Ramos (cell line): Measurements from ENCODE around the gene CAST.

Source experiments
- in situ Hi-C: fragments of 300-500 bp; cut with MboI; formaldehyde crosslinking; loops from one replicate; pipeline ENCODE4 v1.14.3; 2022; ENCODE audit warnings: low sequenced_read_pairs; ENCODE audit not compliant: unreplicated experiment

Gene CAST

DNA sequence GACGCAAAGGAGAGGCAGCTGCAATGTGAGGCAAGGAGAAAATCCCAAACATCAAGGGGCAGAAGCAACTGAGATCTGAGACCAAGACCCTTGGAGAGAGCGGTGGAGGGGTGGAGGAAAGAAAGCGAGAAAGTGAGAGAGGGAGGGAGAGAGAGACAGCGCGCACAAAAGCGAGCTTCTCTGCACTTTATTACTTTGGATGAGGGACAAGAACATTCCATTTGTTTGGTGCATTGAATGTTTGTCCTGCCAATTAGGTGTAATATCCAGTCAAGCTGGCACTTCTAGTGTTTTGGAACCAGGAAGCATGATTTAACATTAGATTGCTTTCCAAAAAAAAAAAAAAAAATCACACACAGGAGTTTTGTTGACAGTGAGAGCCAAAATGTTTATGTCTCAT lies 1.4 kb downstream of the CAST start:
- in situ Hi-C loops: no loop called here

- in situ Hi-C loops: no loop called here
These were observed 2.5 kb downstream of the CAST start for GRCh38 chr5:96664669-96665068.

DNA sequence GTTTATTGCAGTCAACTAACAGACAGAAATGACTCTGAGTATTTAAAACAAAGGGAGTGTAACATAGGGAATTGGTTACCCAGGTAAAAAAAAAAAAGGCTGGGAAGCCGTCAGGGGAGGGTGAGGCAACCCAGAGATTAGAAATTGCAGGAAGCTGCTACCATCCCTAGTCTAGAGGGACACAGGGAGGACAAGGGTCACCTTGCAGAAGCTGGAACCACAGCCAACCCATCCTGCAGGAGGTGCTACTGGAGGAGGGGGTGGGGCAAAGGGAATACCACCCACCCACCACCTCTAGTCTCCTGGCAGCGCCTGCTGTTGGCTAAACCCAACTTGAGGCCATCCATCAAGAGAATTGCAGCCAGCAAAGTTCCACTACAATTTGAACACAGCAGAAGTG lies 6.5 kb downstream of the CAST start:
- in situ Hi-C loops: no loop called here

GRCh38 chr5:96669909-96670308 lies 7.7 kb downstream of the CAST start:
- in situ Hi-C loops: no loop called here

GRCh38 chr5:96671441-96671840 lies 9.3 kb downstream of the CAST start:
- in situ Hi-C loops: no loop called here

DNA sequence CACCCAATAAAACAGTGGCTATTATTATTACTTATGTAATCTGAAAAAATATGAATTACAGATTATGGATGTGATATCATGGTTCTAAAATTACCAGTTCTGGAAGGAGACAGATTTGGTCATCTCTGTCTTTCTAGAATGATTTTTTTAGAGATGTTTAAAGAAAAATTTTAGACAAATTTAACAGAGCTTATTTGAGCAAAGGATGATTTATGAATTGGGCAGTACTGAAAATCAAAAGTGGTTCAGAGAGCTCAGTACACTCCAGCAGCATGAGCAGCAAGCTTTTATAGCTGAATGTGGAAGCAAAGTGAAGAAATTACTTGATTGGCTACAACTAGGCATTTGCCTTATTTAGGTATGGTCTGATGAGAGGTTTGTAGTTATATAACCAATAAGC lies 11.0 kb downstream of the CAST start:
- in situ Hi-C loops: no loop called here

GRCh38 chr5:96675882-96676281 lies 13.7 kb downstream of the CAST start:
- in situ Hi-C loops: no loop called here

GRCh38 chr5:96677496-96677895 lies 15.3 kb downstream of the CAST start:
- in situ Hi-C loops: no loop called here

DNA sequence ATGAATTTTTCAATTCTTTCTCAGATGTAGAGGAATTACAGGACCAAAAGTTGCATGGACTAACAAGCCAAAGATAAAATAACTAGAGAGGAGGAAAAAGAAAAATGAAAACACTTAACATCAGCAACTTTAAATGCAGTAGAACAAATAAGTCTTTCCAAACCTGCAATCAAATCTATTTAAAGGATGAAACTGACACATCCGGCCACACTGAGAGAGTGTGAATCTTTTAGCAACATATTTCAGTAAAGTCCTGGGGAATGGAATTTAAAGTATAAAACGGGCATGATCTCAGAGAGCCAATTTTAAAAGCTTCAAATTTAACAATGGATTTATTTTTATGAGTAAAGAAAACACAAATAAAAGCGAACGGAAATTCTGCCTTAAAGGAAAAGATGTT lies 17.1 kb downstream of the CAST start:
- in situ Hi-C loops: no loop called here

GRCh38 chr5:96680759-96681470 lies 18.7 kb downstream of the CAST start:
- in situ Hi-C loops: no loop called here

DNA sequence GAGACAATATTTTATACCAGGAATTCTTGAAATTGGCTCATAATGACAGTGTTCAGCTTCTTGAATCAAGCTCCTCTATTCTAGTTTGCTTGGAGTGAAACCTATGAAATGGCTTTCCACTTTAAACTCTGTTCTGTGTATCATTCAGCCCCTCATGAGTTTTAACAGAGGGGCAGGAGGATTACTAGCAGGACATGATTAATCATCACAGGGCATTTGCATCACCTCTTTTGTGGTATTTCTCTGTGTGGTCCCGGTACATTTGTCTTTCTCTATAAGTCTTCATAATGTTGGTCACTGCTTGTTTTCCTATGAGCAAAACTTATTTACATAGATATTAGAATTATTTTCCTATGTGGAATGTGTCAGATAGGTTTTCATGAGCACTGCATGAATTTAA lies 21.2 kb downstream of the CAST start:
- in situ Hi-C loops: no loop called here

DNA sequence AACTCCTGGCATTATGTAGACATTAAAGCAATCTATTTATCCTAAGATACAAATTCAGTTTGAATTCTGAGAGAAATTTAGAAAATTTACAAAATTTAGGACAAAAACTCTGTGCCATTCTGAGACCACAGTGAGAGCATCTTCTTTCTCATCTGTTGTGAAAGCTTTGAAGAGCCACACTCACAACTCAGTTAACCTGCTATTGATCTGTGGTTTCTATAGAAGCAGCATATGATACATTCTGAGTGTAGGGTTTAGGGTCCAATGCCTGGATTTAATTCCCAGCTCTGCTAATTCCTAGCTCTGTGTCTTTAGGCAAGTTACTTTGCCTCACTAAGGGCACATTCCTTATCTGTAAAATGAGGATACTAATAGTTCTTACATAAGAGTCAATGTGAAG lies 21.6 kb downstream of the CAST start:
- in situ Hi-C loops: no loop called here

DNA sequence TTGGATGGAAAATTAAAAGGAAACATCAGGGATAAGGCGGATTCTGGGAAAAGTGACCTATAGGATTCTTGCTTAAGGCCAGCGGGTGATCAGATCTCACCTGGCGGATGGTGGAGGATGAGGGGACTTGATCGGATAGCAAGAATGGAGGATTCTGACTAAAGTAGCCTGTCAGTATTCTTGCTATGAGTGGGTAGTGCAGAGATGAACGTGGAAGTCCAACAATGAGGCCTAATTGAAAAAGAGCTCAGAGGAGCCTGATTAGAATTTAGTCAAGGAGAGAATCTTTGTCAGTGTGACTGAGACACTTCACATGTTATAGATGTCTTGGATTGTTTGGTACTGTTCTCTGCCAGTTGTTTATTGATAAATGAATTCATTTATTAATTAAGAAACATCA lies 24.9 kb downstream of the CAST start:
- in situ Hi-C loops: no loop called here

GRCh38 chr5:96687812-96688453 lies 25.8 kb downstream of the CAST start:
- in situ Hi-C loops: no loop called here

DNA sequence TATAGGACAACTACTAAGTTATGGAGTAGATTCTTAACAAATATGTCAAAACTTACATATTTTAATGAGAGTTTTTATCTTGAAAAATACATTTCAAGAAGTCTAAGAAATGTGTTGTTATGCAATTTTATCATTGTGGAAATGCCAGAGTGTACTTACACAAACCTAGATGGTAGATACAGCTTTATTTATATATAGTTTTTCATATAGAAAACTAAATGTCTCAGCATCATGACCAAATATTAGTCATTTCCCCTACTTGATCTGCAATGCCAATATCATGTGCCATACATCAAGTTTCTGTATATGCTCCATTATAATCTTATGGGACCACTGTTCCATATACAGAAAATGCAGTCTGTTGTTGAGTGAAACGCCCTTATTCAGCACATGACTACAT lies 28.7 kb downstream of the CAST start:
- in situ Hi-C loops: no loop called here

- in situ Hi-C loops: no loop called here
These were observed 29.5 kb downstream of the CAST start for GRCh38 chr5:96691503-96692303.

GRCh38 chr5:96692441-96692840 lies 30.3 kb downstream of the CAST start:
- in situ Hi-C loops: no loop called here

- in situ Hi-C loops: no loop called here
These were observed 37.1 kb downstream of the CAST start for GRCh38 chr5:96699186-96699820.

GRCh38 chr5:96702503-96703383 lies 40.6 kb downstream of the CAST start:
- in situ Hi-C loops: no loop called here

GRCh38 chr5:96703384-96703920 lies 41.3 kb downstream of the CAST start:
- in situ Hi-C loops: no loop called here
